Limb (tissue), 2 donors: ENCODE data around the gene ARSH.
"Not testable (repeated sequence)": the region's sequence is repeated elsewhere in the genome, so short reads cannot be mapped to it uniquely, and the experiment has no call there.

Source experiments
- DNase-seq, 2 donors: peaks; one replicate each; pipeline ENCODE4 v3.0.0-alpha.2; 2016; ENCODE audit errors: extremely low spot score in 2 of 2

Gene ARSH

GRCh38 chrX:3037218-3037617 is 30.9 kb downstream of the ARSH start:
- DNase-seq, result no peak

- DNase-seq, result no peak
Observed at GRCh38 chrX:3044196-3044595, 37.9 kb downstream of the ARSH start.

- no peak for DNase-seq
Observed at GRCh38 chrX:3044671-3045070, 38.3 kb downstream of the ARSH start.

GRCh38 chrX:3046253-3047240 is 40.2 kb downstream of the ARSH start:
- no peak for DNase-seq

GRCh38 chrX:3050523-3051175 is 44.3 kb downstream of the ARSH start:
- DNase-seq, result not testable (repeated sequence)

GRCh38 chrX:3052860-3053259 is 46.5 kb downstream of the ARSH start:
- DNase-seq, result no peak

- DNase-seq, result peak in 1 of 2 donors; percentile 25
Observed at GRCh38 chrX:3066555-3066954, 60.2 kb downstream of the ARSH start.

GRCh38 chrX:3075959-3076358 is 69.6 kb downstream of the ARSH start:
- DNase-seq, result no peak

- no peak for DNase-seq
Observed at GRCh38 chrX:3076416-3076991, 70.2 kb downstream of the ARSH start.
